HG03442 (cell line): Measurements from ENCODE around the gene CDK15.
"Not testable (repeated sequence)": the region's sequence is repeated elsewhere in the genome, so short reads cannot be mapped to it uniquely, and the experiment has no call there.

Experiments
- ATAC-seq: cut with Tn5 transposase; IDR thresholded peaks from one replicate; pipeline ENCODE4 v1.9.1; 2021; ENCODE audit warnings: mild to moderate bottlenecking, moderate library complexity; ENCODE audit not compliant: unreplicated experiment

CDK15 gene

DNA sequence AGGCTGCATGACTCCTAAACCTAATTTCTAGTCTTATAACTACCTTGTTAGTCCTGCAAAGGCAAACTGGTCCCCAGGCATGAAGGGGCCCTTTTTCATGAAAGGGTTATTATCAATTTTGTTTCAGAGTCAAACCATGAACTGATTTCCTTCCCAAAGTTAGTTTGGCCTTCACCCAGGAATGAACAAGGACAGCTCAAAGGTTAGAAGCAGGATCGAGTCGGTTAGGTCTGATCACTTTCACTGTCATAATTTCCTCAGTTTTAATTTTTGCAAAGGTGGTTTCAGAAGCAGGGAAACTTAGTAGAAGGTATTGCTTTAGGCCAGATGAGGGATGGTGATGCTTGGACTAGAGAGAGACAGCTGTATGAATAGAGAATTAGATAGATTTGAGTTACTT is 16.9 kb upstream of the CDK15 start:
- no peak for ATAC-seq

DNA sequence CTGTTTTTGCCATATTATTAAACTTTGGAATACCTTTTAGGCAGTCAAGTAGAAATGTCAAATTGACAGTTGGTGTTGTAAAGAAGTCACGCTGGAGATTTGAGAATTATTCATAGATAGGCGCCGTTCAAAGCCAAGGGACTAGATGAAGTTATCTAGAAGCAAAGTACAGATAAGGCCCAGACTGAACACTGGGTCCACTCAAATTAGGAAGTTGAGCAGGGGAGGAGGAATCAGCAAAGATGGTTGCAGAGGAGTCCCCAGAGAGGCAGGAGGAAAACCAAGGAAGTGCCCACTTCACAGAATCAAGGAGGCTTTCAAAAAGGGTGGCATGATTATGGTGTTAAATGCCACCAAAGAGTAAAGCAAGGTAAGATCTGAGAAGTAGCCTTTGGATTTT is 16.0 kb upstream of the CDK15 start:
- no peak for ATAC-seq

DNA sequence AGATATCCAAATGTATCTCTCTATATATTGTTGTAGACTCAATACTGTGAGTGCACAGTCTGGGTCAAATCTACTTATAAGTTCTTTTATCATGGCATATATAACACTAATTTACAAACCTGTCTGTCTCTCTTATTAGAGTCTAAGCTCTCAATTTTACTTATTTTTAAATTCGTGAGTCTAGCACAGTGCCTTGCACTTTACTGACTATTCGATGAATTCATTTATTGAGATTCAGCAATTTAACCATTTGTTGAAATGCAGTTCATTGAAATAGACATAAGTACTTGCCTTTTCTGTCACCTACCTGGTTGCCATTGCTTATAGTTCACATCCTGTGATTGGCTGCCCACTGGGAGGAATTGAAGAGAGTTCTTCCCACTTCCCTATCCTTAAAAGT is 15.3 kb upstream of the CDK15 start:
- ATAC-seq: no peak

DNA sequence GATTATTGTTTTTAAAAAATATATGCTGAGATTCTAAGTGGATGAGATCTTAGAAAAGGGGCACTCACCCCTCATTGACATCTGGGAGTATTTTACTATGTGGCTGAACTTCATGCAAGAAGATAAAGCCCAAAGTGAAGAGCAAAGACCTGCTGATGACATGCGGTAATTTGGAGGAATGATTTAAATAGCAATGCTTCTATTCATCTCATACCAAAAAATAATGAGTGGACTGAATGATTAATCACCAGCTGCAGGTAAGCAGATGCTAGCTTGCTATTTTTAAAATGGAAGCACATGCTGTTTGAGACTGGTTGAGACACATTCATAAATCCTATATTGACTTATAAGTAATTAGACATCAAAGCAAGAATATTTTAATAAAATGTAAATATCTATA is 12.7 kb upstream of the CDK15 start:
- ATAC-seq: no peak

DNA sequence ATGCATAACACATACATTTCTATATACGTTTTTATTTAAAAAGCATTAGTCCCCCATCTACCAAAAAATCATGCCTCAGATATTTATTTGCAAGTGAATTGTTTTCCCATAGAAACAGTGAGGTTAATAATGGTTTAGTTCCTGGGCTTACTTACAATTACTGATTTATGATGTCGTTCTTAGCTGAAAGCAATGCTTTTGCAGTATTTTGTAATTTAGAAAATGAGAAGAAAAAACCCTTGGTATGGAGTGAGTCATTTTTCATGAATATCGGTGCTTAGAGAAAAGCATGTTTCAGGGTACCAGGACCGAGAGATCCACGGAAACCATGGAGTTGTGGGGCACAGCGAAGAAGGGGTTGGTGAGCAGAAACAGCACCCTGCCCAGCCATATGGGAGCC is 12.0 kb upstream of the CDK15 start:
- ATAC-seq: no peak

DNA sequence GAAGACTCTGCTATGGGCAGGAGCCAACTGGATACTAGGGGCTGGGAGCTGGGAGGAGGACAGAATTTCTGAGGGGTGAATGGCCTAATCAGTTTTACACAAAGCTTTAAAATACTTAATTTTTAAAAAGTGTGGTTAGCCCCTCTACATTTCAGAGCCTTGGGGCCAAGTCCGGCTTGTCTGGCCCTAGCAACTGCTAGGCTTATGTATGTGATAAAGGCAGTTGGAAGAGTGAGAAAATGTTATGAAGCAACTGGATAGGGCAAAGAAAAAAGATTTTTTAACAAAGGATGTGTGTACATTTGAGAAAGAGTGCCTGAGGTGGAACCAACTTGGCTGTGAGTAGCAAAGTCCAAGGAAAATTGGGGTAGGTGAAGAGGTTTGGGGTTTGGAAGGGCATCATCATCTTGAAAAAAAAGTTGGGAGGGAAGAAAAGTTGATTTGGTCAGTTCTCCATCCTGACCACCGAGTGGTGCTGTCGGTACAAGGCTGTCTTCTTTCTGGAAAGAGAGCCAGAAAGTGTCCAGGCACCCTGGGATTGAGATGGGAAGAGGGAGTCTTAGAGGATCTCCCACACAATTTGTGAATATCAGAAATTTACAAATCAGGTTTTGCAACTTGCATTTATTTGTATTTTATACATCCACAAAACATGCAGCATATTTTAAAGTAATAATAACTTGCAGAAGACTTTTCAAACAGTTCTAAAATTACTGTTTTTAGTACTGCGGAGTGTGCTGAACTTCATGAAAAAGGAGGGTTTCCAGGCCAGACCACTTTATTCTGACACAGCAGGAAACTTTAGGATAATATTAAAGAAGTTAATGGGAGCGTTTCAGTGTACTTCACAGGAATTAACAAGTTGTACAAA is 10.5 kb upstream of the CDK15 start:
- no peak for ATAC-seq

DNA sequence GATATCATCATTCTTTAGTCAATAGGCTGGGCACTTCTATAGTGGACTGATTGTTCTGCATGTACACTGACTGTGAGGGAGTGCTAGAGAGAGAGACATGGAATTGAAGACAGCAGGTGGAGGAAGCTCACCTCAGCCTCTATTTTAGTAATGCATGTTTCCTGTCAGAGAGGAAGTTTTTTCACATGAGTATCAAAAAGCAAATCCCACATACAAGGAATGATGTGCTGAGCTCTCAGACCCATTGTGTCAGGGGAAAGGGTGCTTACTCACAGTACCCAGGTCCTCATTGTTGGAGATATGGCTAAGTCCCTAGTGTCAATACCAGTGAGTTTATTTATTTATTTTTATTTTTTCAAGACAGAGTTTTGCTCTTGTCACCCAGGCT is 9.9 kb upstream of the CDK15 start:
- no peak for ATAC-seq

DNA sequence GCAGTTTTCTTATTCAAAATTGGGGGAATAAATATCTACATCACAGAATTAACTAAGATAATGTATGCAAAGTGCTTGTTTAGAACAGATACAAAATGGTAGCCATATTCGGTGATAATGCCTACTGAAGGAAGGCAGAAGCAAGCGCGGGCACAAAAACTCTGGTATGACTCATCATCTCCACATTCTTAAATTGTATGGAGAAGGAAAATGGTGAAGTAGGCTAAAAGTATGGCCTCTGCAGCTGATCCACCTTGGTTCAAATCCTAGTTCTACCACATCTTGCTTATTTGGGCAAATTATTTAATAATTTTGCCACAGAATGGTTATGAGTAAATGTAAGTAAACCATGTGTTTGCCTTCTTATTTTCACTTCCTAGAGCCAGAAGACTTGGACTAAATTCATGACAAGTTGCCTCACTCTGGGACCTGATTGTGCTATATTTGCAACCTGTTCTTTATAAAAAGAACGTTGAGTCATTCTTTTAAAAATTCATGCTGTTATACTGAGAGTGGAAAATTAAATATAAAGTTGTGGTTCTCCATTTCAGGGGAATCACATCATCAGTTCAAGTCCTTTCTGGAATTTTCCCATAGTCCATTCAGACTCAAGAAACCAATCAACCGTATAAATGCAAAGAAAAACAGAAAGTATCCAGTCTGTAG is 9.0 kb upstream of the CDK15 start:
- no peak for ATAC-seq

DNA sequence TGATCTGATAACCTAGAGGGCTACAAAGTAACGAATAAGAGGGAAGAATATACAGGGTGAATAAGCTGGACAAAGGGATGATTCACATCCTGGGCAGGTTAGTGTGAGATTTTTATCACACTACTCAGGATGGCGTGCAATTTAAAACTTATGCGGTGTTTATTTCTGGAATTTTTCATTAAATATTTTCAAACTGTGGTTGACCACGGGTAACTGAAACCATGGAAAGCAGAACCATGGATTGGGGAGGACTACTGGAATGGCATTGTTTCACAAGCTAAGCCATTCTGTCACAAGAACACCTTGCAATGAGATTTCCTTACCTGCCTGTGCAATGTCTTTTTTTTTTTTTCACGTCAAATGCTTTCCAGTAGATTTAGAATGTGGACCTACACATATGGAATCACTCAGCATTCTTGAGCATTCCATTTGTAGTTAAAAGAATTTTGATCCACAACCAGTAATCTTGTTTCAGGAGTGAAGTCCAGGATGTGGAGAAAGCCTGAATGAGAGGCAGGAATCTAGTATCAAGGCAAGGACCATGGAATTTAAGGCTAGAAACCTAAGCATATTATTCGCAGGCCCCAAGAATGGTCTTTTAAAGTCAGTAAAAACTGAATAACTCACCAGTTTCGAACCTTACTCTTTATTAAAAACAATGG is 8.0 kb upstream of the CDK15 start:
- ATAC-seq: no peak

DNA sequence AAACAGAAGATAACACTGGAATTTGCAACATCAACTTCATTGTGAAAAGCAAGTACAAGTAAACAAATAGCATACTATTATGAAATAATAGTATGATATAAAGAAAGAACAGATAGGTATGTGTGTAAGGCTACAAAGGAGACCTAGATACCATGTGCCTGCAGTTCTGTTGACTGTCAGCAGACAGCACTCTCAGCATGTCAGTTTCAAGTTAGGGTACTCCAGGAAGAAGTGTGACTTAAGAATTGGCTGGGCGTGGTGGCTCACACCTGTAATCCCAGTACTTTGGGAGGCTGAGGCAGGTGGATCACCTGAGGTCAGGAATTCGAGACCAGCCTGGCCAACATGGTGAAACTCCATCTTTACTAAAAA is 7.4 kb upstream of the CDK15 start:
- ATAC-seq: not testable (repeated sequence)

DNA sequence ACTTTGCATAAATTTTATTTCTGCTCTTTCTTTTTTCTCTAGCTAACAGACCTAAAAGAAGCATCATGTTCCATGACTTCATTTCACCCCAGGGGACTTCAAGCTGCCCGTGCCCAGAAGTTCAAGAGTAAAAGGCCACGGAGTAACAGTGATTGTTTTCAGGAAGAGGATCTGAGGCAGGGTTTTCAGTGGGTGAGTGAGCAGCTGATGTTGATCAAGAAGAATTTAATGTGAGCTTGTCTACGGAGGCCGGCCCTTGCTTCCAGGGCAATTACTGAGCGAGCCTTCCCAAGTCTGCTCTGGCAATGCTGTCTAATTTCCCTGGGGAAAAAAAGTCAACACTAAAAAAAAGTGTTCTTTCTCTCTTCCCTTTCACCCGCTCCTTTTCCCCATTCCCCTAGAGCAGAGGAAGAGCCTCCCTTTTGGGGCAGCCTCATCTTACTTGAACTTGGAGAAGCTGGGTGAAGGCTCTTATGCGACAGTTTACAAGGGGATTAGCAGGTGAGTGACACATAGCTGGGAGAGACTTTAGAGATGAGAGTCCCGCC is 1.2 kb downstream of the CDK15 start:
- no peak for ATAC-seq

DNA sequence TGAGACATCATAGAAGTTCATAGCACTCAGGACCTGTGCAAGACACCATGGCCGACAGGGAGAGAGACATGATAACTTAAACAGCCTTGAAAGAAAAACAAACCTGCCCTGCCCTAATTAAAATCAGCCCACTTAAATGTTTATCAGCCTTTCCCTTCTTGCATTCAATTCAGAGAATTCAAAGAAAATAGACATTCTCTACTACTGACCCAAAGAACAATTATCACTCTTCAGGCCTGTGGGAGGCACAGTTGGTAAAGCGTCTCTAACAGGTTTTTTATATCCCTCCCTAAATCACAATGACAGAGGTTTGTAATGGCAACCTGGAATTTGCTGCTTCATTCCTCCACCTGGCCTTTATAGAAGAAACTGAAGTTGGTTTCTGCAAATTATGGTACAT is 1.7 kb downstream of the CDK15 start:
- no peak for ATAC-seq

DNA sequence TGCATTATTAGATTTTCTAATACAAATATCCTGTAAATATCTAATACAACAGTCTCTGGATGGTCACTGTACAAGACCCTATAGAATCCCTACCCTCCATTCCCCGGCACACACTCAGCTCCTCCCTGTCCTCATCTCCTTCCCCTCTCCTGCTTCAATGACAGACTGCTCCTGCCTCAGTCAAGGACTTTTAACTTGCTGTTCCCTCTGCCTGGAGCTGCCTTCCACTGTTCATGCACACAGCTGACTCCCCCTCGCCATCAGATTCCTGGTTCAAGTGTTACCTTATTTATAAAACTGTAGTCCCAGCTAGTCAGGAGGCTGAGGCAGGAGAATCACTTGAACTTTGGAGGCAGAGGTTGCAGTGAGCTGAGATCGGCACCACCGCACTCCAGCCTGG is 3.3 kb downstream of the CDK15 start:
- no peak for ATAC-seq

DNA sequence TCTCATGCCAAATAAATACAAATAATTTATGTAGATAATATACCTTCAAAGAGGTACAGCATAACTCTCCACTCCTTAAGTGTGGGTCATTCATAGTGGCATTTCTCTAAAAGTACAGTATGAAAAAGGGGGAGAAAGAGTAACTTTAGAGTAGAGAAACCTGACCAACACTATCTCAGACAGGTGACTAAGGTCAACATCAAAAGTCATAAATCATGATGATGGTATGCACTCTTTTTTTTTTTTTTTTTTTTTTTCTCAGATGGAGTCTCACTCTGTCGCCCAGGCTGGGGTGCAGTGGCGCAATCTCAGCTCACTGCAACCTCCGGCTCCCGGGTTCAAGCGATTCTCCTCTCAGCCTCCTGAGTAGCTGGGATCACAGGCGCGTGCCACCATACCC is 4.3 kb downstream of the CDK15 start:
- ATAC-seq: not testable (repeated sequence)

DNA sequence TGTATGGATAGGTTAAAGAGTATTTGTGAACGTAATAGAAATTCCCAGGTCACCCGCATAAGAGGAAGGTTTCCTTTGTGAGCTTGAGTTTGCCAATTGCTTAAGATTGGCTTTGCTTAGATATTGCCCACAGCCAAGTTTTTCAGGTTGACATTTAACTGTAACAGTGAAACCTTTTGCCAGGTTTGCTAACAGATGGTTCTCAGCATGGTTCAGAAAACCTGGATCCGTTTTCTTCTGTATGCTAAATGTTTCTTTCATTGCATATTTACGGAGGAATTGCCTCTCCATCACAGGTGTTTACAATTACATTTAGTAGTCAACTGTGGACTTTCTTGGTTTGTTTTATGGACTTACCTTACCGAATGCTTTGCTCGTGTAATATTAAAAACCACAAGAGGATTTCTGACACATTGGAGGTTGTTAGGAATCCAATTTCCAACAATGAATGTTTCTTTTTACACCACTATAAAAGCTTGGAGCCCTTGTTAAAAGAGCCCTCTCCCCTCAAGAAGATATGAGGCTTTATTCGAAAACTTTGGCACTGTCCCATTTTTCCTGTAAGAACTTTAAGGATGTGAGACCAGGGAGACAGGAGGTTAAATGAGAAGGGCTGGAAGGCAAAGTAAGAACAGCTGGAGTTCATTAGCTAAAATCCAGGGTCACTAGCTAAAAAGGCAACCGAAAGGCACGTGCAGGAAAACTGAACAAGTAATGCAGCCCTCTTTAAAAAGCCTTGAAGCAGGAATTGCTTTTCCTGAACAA is 7.8 kb downstream of the CDK15 start:
- no peak for ATAC-seq

DNA sequence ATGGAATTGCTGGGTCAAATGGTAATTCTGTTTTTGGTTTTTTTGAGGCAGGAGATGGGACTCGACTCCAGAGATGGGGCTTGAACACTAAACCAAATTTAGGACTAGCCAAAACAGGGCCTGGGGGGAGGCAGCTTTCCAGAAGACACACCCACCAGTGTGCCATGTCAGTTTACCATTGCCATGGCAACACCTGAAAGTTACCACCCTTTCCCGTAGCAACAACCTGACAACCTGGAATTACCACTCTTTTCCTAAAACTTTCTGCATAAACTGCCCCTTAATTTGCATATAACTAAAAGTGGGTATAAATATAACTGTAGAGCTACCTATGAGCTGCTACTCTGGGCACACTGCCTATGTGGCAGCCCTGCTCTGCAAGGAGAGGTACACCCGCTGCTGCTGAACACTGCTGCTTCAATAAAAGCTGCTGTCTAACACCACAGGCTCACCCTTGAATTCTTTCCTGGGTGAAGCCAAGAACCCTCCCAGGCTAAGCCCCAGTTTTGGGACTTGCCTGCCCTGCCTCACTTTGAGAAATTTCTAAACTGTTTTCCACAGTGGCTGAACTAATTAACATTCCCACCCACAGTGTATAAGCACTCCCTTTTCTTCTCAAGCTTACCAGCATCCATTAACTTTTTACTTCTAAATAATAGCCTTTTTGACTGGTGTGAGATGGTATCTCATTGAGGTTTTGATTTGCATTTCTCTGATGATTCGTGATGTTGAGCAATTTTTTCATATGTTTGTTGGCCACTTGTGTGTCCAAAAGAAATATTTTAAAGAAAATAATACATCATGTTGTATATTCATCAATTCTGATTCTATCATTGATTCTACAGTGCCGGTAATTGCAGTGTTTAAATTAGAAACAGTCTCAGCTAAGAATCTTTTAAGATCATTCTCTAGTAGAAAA is 10.6 kb downstream of the CDK15 start:
- ATAC-seq: no peak

DNA sequence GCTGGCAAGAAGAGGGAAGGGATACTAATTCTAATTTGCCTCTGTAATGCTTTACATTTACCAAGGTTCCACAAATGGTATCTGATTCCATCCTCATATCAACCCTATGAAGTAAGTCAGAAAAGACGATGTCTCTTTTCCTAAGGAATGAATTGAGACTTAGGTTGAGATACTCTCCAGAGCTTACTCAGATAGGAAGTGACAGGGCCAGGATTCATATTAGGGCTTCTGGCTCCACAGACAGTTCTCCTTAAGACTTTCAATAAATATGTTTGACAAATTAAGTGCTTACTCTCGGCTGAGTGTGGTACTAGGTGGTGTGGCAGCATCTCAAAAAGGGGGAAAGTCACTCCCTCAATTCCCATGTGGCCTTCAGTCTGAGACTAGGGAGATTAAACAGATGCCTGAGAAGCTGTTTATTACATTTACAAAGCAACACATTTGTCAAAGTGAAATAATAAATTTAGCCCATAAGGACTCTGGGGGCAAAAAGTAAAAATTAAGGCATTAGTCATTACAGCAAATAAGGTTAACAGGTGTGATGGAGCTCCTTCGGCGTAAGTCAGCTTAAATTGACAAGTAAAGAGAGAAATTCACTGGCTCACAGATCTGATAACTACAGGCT is 14.2 kb downstream of the CDK15 start:
- ATAC-seq: no peak

DNA sequence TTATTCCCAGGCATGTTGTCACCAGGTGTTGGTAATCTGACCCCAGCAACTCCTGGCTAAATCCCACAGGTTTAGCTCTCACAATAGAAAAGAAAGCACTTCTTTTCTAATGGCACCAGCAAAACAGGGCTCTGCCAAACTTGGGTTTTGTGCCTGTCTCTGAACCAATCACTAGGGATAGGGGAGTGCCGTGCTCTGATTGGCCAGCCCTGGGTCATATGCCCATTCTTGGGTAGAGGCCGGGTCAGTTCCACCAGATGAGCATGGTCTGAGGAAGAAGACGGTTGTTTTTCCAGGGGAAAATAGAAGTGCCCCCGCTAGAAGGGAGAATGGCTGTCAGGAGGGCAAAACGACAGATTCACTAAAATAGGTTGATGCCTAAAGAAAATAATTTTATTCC is 14.7 kb downstream of the CDK15 start:
- ATAC-seq: no peak

DNA sequence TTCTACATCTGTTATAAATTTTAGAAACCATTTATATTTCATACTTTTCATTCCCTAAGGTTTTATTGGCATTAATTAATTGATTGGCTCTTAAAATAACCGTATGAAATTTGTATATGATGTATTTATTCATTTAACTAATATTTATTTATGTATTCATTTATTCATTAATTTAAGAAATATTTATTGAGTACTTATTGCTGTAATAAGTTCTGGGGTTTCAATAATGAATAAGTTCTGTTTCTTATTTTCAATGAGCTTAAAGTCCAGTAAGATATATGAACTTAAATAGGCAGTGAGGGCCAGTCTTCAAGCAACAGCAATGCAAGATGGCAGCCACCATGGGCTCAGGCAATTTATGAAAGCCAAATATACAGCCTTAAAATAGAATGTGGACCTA is 17.9 kb downstream of the CDK15 start:
- ATAC-seq: no peak

DNA sequence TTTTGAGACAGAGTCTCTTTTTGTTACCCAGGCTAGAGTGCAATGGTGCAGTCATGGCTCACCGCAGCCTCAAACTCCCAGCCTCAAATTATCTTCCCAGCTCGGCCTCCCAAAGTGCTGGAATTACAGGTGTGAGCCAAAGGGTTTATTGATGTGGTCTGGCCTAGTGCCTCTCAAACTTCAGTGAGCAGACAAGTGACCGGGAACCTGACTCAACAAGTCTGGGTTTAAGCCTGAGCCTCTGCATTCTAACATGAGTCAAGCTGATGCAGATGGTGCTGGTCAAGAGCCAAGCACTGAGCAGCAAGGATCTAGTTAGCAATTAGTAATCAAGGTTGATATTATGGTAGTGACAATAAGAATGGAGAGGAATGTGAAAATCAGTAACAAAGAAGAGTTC is 21.3 kb downstream of the CDK15 start:
- ATAC-seq: no peak
